ENCODE data around the gene FRMD4A.

- TF ChIP-seq CTCF (IDR thresholded peaks at IDR 0.05), result no peak
- no peak for TF ChIP-seq POLR2A (IDR thresholded peaks at IDR 0.05)
These were observed 716.0 kb downstream of the FRMD4A start for GRCh38 chr10:13614530-13615332.

All from uterus (tissue), 2 donors.